ENCODE measurements around the gene PSKH1.

- TF ChIP-seq EZH2phosphoT487 (IDR thresholded peaks at IDR 0.05; ENCODE audit: low read depth, severe bottlenecking, unreplicated experiment) = no peak
- no peak for TF ChIP-seq CTCF (IDR thresholded peaks at IDR 0.05; ENCODE audit: poor library complexity)
- no peak for TF ChIP-seq EZH2 (IDR thresholded peaks at IDR 0.05; ENCODE audit: borderline replicate concordance)
These were observed 57.3 kb downstream of the PSKH1 start for GRCh38 chr16:67950335-67950843.
